Upper lobe of right lung (tissue), 1 donor: Measurements from ENCODE around the gene HSPA2. TPM values are rescaled to one million over a fixed set of nuclear protein-coding genes. Genes with fewer than 3 reads are reported as not detected.

Experiments
- ATAC-seq: fragments of 200-7000 bp; cut with Tn5 transposase; one replicate; pipeline ENCODE4 v1.9.1; 2020; ENCODE audit warnings: mild to moderate bottlenecking, moderate library complexity
- DNase-seq: peaks from one replicate; pipeline ENCODE4 v3.0.0-alpha.2; 2020
- H3K27ac ChIP-seq: fragments of 200-600 bp; one replicate; pipeline ENCODE4 v1.8.0; 2022
- H3K27me3 ChIP-seq: fragments of 200-600 bp; one replicate; pipeline ENCODE4 v1.8.0; 2022; ENCODE audit warnings: mild to moderate bottlenecking
- H3K36me3 ChIP-seq: fragments of 200-600 bp; one replicate; pipeline ENCODE4 v1.8.0; 2022
- H3K4me1 ChIP-seq: fragments of 200-600 bp; one replicate; pipeline ENCODE4 v1.8.0; 2022
- H3K4me3 ChIP-seq: fragments of 200-600 bp; one replicate; pipeline ENCODE4 v1.8.0; 2022; ENCODE audit warnings: mild to moderate bottlenecking
- H3K9me3 ChIP-seq: fragments of 200-600 bp; one replicate; pipeline ENCODE4 v1.8.0; 2022
- intact Hi-C: fragments of 100-400 bp; cut with DNase I; formaldehyde crosslinking; loops from one replicate; pipeline ENCODE4 v1.11.0; 2022
- total RNA-seq: library from RNA; stranded (reverse); fragmentation: NEBNext Ultra II Directional; extraction: Animal tissue kit (Norgen Biotek cat#: 25700); gene quantifications from one replicate; pipeline ENCODE4 v1.2.1, GENCODE V29; 2021
- TF ChIP-seq, protein P1 (sequence below): fragments of 200-600 bp; IDR thresholded peaks from one replicate; pipeline ENCODE4 v1.8.0; 2022; ENCODE audit warnings: antibody characterized with exemption
- donor health status: DM: no; HTN: yes; CAD: no; lungs with severe emphysema.

HSPA2 gene
- total RNA-seq, 1 donor from 2014 or later, result 13.5 TPM

- intact Hi-C loops, result no loop called here
- ATAC-seq, result no peak
- DNase-seq, result no peak
- TF ChIP-seq, protein P1, sequence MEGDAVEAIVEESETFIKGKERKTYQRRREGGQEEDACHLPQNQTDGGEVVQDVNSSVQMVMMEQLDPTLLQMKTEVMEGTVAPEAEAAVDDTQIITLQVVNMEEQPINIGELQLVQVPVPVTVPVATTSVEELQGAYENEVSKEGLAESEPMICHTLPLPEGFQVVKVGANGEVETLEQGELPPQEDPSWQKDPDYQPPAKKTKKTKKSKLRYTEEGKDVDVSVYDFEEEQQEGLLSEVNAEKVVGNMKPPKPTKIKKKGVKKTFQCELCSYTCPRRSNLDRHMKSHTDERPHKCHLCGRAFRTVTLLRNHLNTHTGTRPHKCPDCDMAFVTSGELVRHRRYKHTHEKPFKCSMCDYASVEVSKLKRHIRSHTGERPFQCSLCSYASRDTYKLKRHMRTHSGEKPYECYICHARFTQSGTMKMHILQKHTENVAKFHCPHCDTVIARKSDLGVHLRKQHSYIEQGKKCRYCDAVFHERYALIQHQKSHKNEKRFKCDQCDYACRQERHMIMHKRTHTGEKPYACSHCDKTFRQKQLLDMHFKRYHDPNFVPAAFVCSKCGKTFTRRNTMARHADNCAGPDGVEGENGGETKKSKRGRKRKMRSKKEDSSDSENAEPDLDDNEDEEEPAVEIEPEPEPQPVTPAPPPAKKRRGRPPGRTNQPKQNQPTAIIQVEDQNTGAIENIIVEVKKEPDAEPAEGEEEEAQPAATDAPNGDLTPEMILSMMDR, result no peak
- no peaks in the 10 kb centered on the region for H3K36me3 ChIP-seq
- H3K27me3 ChIP-seq, result no peaks in the 10 kb centered on the region
- H3K4me1 ChIP-seq, result no peaks in the 10 kb centered on the region
- no peak overlapping the region for H3K27ac ChIP-seq
- H3K4me3 ChIP-seq, result no peak overlapping the region
- H3K9me3 ChIP-seq, result no peaks in the 10 kb centered on the region
Measured at GRCh38 chr14:64572386-64573104, 32.0 kb downstream of the HSPA2 start.

DNA sequence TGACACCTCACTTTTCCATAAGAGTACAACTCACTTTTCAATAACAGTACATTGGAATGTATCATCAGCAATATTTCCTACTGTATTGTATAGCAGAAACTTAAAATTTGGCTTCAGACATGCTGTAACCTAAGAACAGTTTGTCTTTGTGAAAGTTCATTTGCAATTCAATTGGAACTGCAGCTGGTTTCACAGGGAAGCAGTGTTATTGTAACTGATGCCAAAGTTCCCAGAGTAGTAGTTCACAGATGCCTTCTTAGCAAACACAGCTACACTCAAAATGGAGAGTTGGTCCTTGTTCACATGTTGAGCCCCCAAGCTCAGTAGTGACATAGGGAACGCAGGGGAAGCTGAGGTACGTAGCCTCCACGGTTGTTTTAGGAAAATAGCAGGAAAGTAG is 32.6 kb downstream of the HSPA2 start:
- intact Hi-C loops, result no loop called here
- DNase-seq (no peak), ATAC-seq (no peak)

DNA sequence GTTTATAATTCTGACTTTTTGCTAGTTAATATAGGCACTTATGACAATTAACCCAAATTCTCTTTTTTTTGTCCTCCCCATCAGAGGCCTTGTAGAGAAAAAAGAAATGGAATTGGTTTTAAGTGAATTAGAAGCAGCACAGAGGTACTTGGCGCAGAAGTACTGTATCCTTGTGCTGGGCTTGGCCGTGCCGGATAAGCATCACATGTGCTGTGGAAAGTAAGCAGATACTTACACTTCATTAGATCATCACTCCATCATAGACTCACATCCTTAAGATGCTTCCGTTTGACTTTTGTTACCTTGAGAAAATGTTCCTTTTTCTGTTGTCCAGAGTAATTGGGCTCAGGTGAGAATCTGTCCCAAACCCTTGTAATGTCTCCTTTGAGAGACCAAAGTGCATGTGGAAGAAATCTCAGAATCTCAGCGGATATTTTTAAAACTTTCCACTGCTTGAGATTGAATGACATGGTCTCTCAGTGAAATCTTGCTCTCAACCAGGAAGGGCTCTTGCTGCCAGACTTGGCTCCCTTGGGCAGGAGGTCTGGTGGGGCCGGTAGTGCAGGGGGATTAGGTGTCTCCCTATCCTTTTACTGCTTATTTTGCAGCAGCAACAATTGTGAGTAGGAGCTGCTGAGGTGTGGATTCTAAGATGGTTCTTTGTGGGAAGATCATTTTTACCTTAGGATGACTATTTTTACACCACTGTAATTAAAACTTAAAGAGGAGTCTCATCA is 34.0 kb downstream of the HSPA2 start:
- no peaks in the 10 kb centered on the region for H3K4me1 ChIP-seq
- H3K9me3 ChIP-seq, result no peaks in the 10 kb centered on the region
- no peaks in the 10 kb centered on the region for H3K27me3 ChIP-seq
- H3K27ac ChIP-seq, result no peak overlapping the region
- ATAC-seq (no peak), DNase-seq (no peak)
- TF ChIP-seq, protein P1, result no peak
- intact Hi-C loops, result no loop called here
- no peak overlapping the region for H3K4me3 ChIP-seq
- no peaks in the 10 kb centered on the region for H3K36me3 ChIP-seq

More for the DNA sequence above, 32.6 kb downstream of the HSPA2 start:
- no peak overlapping the region for H3K27ac ChIP-seq
- no peaks in the 10 kb centered on the region for H3K4me1 ChIP-seq
- no peaks in the 10 kb centered on the region for H3K36me3 ChIP-seq
- no peak overlapping the region for H3K4me3 ChIP-seq
- no peaks in the 10 kb centered on the region for H3K9me3 ChIP-seq
- H3K27me3 ChIP-seq, result no peaks in the 10 kb centered on the region
- TF ChIP-seq, protein P1, result no peak

DNA sequence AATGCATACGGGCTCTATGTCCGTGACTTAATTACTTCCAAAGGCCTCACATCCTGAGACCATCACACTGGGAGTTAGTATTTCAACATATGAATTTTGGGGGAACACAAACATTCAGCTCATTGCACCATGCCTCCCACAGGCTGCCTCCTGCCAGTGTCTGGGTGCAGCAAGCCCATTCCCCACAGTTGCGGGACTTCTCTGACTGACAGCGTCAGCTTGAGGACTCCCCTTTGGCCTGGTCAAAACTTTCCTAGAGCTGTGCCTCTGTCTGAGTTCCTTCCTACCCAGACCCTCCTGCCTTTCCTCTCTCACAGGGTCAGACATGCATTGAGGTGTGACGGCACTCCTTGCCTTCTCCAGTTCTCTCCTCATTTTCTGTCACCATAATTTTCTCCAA is 36.7 kb downstream of the HSPA2 start:
- Histone ChIP-seq H3K27me3 (no peaks in the 10 kb centered on the region), H3K4me1 (no peaks in the 10 kb centered on the region), H3K9me3 (no peaks in the 10 kb centered on the region), H3K4me3 (no peak overlapping the region), H3K36me3 (no peaks in the 10 kb centered on the region), H3K27ac (no peak overlapping the region)
- intact Hi-C loops, result no loop called here
- ATAC-seq (no peak), DNase-seq (no peak)
- TF ChIP-seq, protein P1, result no peak

DNA sequence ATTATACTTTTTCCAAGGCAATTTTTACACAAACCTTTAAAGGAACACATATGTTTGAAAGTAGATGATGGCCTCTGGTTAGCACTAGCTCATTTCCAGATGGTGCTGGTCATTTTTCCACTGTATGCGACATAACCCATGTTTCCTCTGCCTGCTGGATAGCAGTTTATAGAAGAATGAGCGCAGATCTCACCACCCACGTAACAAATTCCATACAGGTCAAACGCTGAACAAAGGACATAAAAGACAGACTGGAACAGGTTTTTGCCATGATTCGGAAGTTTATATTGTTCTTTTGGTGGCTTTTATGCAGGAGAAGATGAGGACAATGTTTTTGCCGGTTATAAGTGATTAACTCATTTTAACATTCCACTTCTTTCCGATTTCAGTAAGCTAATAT is 39.9 kb downstream of the HSPA2 start:
- Histone ChIP-seq H3K27me3 (no peaks in the 10 kb centered on the region), H3K4me1 (no peaks in the 10 kb centered on the region), H3K36me3 (no peaks in the 10 kb centered on the region), H3K27ac (no peak overlapping the region), H3K4me3 (no peak overlapping the region), H3K9me3 (no peaks in the 10 kb centered on the region)
- TF ChIP-seq, protein P1, result no peak
- ATAC-seq, result no peak
- DNase-seq, result no peak
- intact Hi-C loops, result no loop called here
